HT1080 (cell line): ENCODE results near the gene COMMD8. TPM values are rescaled to one million over a fixed set of nuclear protein-coding genes. Genes with fewer than 3 reads are reported as not detected.

ENCODE experiments used
- total RNA-seq: library from RNA; depleted of rRNA; stranded (reverse); fragments of >200 nt; shearing (Covaris generic); gene quantifications from 2 replicates; pipeline ENCODE4 v1.2.3, GENCODE V29; 2014; rRNA removed

Gene COMMD8
- total RNA-seq, 1 experiment from 2014 or later: 44.1 TPM

Other genes with a start within 250 kb of the COMMD8 start
- 11.0 and 13.7 TPM in 2 replicates for gene ATP10D, start 21.6 kb upstream of the COMMD8 start, total RNA-seq